Trophoblast cell (in vitro differentiated cells and primary cell): ENCODE data around the gene KRTAP10-5.

Experiments used
- DNase-seq, 2 donors: peaks; one replicate each; pipeline ENCODE4 v3.0.0-alpha.2; 2016
- H2AFZ ChIP-seq: 2 replicates; pipeline ENCODE4 v1.6.1; 2013; ENCODE audit warnings: low read length, moderate library complexity, mild to moderate bottlenecking; ENCODE audit not compliant: insufficient read depth, poor library complexity
- H2AK5ac ChIP-seq: 2 replicates; pipeline ENCODE4 v1.6.1; 2013; ENCODE audit warnings: mild to moderate bottlenecking, low read length
- H2BK120ac ChIP-seq: 2 replicates; pipeline ENCODE4 v1.6.1; 2013; ENCODE audit warnings: low read length, mild to moderate bottlenecking, moderate library complexity; ENCODE audit not compliant: insufficient read depth, poor library complexity
- H2BK12ac ChIP-seq: 2 replicates; pipeline ENCODE4 v1.6.1; 2013; ENCODE audit warnings: mild to moderate bottlenecking, low read length, moderate library complexity
- H2BK5ac ChIP-seq: 2 replicates; pipeline ENCODE4 v1.6.1; 2013; ENCODE audit warnings: low read length, low read depth, moderate library complexity, mild to moderate bottlenecking; ENCODE audit not compliant: poor library complexity
- H3K14ac ChIP-seq: 2 replicates; pipeline ENCODE4 v1.6.1; 2013; ENCODE audit warnings: mild to moderate bottlenecking, low read length
- H3K18ac ChIP-seq: 2 replicates; pipeline ENCODE4 v1.6.1; 2013; ENCODE audit warnings: mild to moderate bottlenecking, low read length
- H3K23ac ChIP-seq: 2 replicates; pipeline ENCODE4 v1.6.1; 2013; ENCODE audit warnings: low read length
- H3K27ac ChIP-seq: 2 replicates; pipeline ENCODE4 v1.5.1; 2013; ENCODE audit warnings: low read depth, mild to moderate bottlenecking, inconsistent platforms, low read length, moderate library complexity
- H3K27me3 ChIP-seq: 2 replicates; pipeline ENCODE4 v1.6.1; 2013; ENCODE audit warnings: inconsistent platforms, mild to moderate bottlenecking, low read length, moderate library complexity; ENCODE audit not compliant: insufficient read depth
- H3K36me3 ChIP-seq, 2 experiments: 1 replicate in 1 of 2; 2 replicates in 1 of 2; pipeline ENCODE4 v1.6.1; 2013; ENCODE audit warnings: low read length in 2 of 2, mild to moderate bottlenecking in 2 of 2, moderate library complexity in 1 of 2; ENCODE audit not compliant: insufficient read depth in 2 of 2, control insufficient read depth in 1 of 2
- H3K4ac ChIP-seq: 2 replicates; pipeline ENCODE4 v1.6.1; 2013; ENCODE audit warnings: low read depth, mild to moderate bottlenecking, low read length, moderate library complexity
- H3K4me1 ChIP-seq, 2 experiments: 1 replicate in 1 of 2; 2 replicates in 1 of 2; pipeline ENCODE4 v1.6.1; 2013; ENCODE audit warnings: low read length in 2 of 2, mild to moderate bottlenecking in 2 of 2, moderate library complexity in 1 of 2; ENCODE audit not compliant: insufficient read depth in 2 of 2, control insufficient read depth in 1 of 2
- H3K4me2 ChIP-seq: 2 replicates; pipeline ENCODE4 v1.6.1; 2013; ENCODE audit warnings: inconsistent platforms, mild to moderate bottlenecking, low read length, moderate library complexity
- H3K4me3 ChIP-seq: 2 replicates; pipeline ENCODE4 v1.5.1; 2013; ENCODE audit warnings: mild to moderate bottlenecking, low read depth, low read length, inconsistent platforms
- H3K79me1 ChIP-seq: one replicate; pipeline ENCODE4 v1.6.1; 2013; ENCODE audit warnings: low read length
- H3K79me2 ChIP-seq: 2 replicates; pipeline ENCODE4 v1.6.1; 2013; ENCODE audit warnings: low read length, mild to moderate bottlenecking; ENCODE audit not compliant: control insufficient read depth, insufficient read depth, poor library complexity
- H3K9ac ChIP-seq: 2 replicates; pipeline ENCODE4 v1.6.1; 2013; ENCODE audit warnings: mild to moderate bottlenecking, low read length
- H3K9me3 ChIP-seq: 2 replicates; pipeline ENCODE4 v1.6.1; 2013; ENCODE audit warnings: low read depth, mild to moderate bottlenecking, control low read depth, inconsistent platforms, low read length; ENCODE audit not compliant: insufficient read depth
- H4K12ac ChIP-seq: 2 replicates; pipeline ENCODE4 v1.6.1; 2013; ENCODE audit warnings: low read depth, mild to moderate bottlenecking, low read length, moderate library complexity
- H4K8ac ChIP-seq: 2 replicates; pipeline ENCODE4 v1.6.1; 2013; ENCODE audit warnings: low read depth, mild to moderate bottlenecking, low read length, moderate library complexity
- H4K91ac ChIP-seq: one replicate; pipeline ENCODE4 v1.6.1; 2013; ENCODE audit warnings: low read depth, mild to moderate bottlenecking, low read length, moderate library complexity
- WGBS: extraction: QIAGEN DNeasy Blood & Tissue Kit; methylation state at CpG from one replicate; pipeline ENCODE4 v1.1.7; 2013; ENCODE audit warnings: missing lambda C conversion rate; ENCODE audit not compliant: insufficient read length, insufficient coverage; ENCODE audit errors: extremely low coverage; 5-methylcytosine and 5-hydroxymethylcytosine counted together

The KRTAP10-5 gene

DNA sequence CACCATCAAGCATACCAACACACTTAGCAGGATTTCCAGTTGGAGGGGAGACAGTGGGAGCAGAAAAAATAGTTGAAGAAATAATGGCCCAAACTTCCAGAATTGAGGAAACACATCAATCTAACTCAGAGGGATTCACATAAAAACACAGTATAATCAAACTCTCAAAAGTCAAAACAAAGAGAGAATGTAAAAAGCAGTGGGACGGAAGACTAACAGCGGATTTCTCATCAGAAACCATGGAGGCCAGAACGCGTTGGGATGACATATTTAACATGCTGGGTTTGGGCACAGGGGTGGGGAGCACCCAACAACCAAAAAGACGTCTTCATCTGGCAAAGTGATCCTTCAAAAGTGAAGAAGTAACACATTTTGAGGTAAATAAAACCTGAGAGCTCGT, 39.5 kb upstream of the KRTAP10-5 start:
- H4K91ac ChIP-seq: no peak overlapping the region
- H2BK5ac ChIP-seq: no peak overlapping the region
- H3K27me3 ChIP-seq: no peaks in the 10 kb centered on the region
- no CpG with 5 or more reads among the region's 6 CpGs for whole genome bisulfite sequencing
- no peak overlapping the region for H4K8ac ChIP-seq
- DNase-seq: no peak
- no peak overlapping the region for H3K9ac ChIP-seq
- H3K14ac ChIP-seq: no peak overlapping the region
- H3K4me2 ChIP-seq: no peak overlapping the region
- H3K79me2 ChIP-seq: no peaks in the 10 kb centered on the region
- no peak overlapping the region for H3K23ac ChIP-seq
- no peaks in the 10 kb centered on the region for H3K79me1 ChIP-seq
- H3K36me3 ChIP-seq: no peaks in the 10 kb centered on the region
- no peak overlapping the region for H2AFZ ChIP-seq
- H3K9me3 ChIP-seq: peaks cover 13% of the 10 kb centered on the region
- H3K18ac ChIP-seq: no peak overlapping the region
- H3K27ac ChIP-seq: no peak overlapping the region
- H2AK5ac ChIP-seq: no peak overlapping the region
- no peak overlapping the region for H4K12ac ChIP-seq
- H2BK120ac ChIP-seq: no peak overlapping the region
- no peak overlapping the region for H3K4me3 ChIP-seq
- H3K4ac ChIP-seq: no peak overlapping the region
- no peak overlapping the region for H2BK12ac ChIP-seq
- H3K4me1 ChIP-seq: no peaks in the 10 kb centered on the region

DNA sequence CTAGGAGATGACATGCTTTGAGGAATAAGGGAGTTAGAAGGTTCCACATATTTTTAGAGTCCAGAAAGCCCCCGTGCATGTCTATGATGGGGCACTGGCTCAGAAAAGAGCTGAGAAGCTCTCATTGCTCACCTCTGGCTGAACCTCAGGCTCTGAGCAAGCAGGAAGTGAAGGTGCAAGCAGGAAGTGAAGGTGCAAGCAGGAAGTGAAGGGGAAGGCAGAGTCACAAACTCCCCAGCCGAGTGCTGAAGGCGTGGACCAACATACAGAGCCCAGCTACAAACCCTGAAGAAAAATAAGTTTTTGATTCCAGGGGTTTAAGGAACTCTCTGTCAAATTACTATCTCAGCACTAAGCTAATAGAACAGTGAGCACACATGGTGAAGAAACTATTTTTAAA, 38.5 kb upstream of the KRTAP10-5 start:
- Histone ChIP-seq H3K36me3 (no peaks in the 10 kb centered on the region), H3K18ac (no peak overlapping the region), H3K27me3 (no peaks in the 10 kb centered on the region), H4K91ac (no peak overlapping the region), H2BK12ac (no peak overlapping the region), H3K4me3 (no peak overlapping the region), H3K9ac (no peak overlapping the region), H2AK5ac (no peak overlapping the region), H4K8ac (no peak overlapping the region), H2AFZ (no peak overlapping the region), H3K79me2 (no peaks in the 10 kb centered on the region), H3K23ac (no peak overlapping the region), H2BK5ac (no peak overlapping the region), H2BK120ac (no peak overlapping the region), H3K9me3 (peaks cover 17% of the 10 kb centered on the region), H3K4me1 (no peaks in the 10 kb centered on the region), H3K4ac (no peak overlapping the region), H3K14ac (no peak overlapping the region), H4K12ac (no peak overlapping the region), H3K4me2 (no peak overlapping the region), H3K27ac (no peak overlapping the region), H3K79me1 (no peaks in the 10 kb centered on the region)
- no peak for DNase-seq
- no CpG with 5 or more reads among the region's 3 CpGs for WGBS

GRCh38 chr21:44618504-44618903, 38.1 kb upstream of the KRTAP10-5 start:
- Histone ChIP-seq H4K91ac (no peak overlapping the region), H2AFZ (no peak overlapping the region), H3K79me2 (no peaks in the 10 kb centered on the region), H3K4me3 (no peak overlapping the region), H3K27me3 (no peaks in the 10 kb centered on the region), H3K27ac (no peak overlapping the region), H4K12ac (no peak overlapping the region), H2BK120ac (no peak overlapping the region), H3K9ac (no peak overlapping the region), H4K8ac (no peak overlapping the region), H3K23ac (no peak overlapping the region), H2BK12ac (no peak overlapping the region), H3K79me1 (no peaks in the 10 kb centered on the region), H3K18ac (no peak overlapping the region), H2AK5ac (no peak overlapping the region), H3K4me1 (no peaks in the 10 kb centered on the region), H3K9me3 (peaks cover 17% of the 10 kb centered on the region), H3K14ac (no peak overlapping the region), H3K4ac (no peak overlapping the region), H3K36me3 (no peaks in the 10 kb centered on the region), H2BK5ac (no peak overlapping the region), H3K4me2 (no peak overlapping the region)
- no CpG with 5 or more reads among the region's 4 CpGs for WGBS
- no peak for DNase-seq

DNA sequence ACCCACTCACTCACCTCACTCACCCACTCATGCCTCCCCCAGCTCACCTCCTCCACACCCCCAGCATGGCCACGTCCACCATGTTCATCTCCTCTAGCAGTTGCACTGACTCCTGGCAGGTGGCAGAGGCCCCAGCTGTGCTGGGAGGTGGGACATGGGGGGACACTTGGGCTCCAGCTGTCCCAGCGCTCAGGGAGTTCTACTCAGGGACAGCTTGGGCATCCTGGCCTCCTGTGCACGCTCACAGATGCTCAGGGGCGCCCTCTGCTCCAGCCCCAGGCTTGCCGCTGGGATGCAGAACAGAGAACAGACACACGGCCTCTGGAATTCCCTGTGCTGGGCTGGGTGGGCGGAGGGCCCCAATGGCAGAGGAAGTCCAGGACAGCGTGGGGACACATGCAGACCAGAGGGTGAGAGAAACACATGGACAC, 36.7 kb upstream of the KRTAP10-5 start:
- no peak overlapping the region for H3K27ac ChIP-seq
- no CpG with 5 or more reads among the region's 8 CpGs for WGBS

More for the DNA sequence above, 36.7 kb upstream of the KRTAP10-5 start:
- Histone ChIP-seq H3K9me3 (peaks cover 20% of the 10 kb centered on the region), H3K79me1 (no peaks in the 10 kb centered on the region), H2BK12ac (no peak overlapping the region), H2BK120ac (no peak overlapping the region), H3K36me3 (no peaks in the 10 kb centered on the region), H3K9ac (no peak overlapping the region), H3K18ac (no peak overlapping the region), H3K4me3 (no peak overlapping the region), H3K79me2 (no peaks in the 10 kb centered on the region), H4K12ac (no peak overlapping the region), H3K23ac (no peak overlapping the region), H2AFZ (no peak overlapping the region), H2AK5ac (no peak overlapping the region), H3K4ac (no peak overlapping the region), H3K4me2 (no peak overlapping the region), H3K14ac (no peak overlapping the region), H3K4me1 (no peaks in the 10 kb centered on the region), H3K27me3 (no peaks in the 10 kb centered on the region), H2BK5ac (no peak overlapping the region), H4K91ac (no peak overlapping the region), H4K8ac (no peak overlapping the region)
- no peak for DNase-seq
